ENCODE measurements around the gene KCNH3.

KCNH3 gene

GRCh38 chr12:49567611-49568441 is 29.0 kb downstream of the KCNH3 start, which contains the start of gene MCRS1 (continued):
- TF ChIP-seq PRDM2 (tag by site-specific recombination; IDR thresholded peaks at IDR 0.05; ENCODE audit: borderline replicate concordance) (no peak), ZSCAN4 (tag by site-specific recombination; IDR thresholded peaks at IDR 0.05) (peak; percentile 77), ZSCAN16 (tag by site-specific recombination; IDR thresholded peaks at IDR 0.05) (no peak), MYNN (tag by site-specific recombination; IDR thresholded peaks at IDR 0.05; ENCODE audit: borderline replicate concordance) (no peak), ZNF768 (tag by site-specific recombination; IDR thresholded peaks at IDR 0.05) (no peak), ZNF664 (tag by site-specific recombination; IDR thresholded peaks at IDR 0.05) (no peak), PRDM10 (tag by site-specific recombination; IDR thresholded peaks at IDR 0.05) (peak; percentile 87), ZNF449 (tag by site-specific recombination; IDR thresholded peaks at IDR 0.05) (no peak), SETDB1 (IDR thresholded peaks at IDR 0.05; ENCODE audit: insufficient read length, low read length) (no peak), ZNF777 (tag by site-specific recombination; IDR thresholded peaks at IDR 0.05; ENCODE audit: borderline replicate concordance) (no peak), ZFP37 (tag by site-specific recombination; IDR thresholded peaks at IDR 0.05) (no peak), ZNF555 (tag by site-specific recombination; conservative IDR thresholded peaks at IDR 0.05) (no peak), REST (tag by site-specific recombination; IDR thresholded peaks at IDR 0.05) (no peak), ZSCAN23 (tag by site-specific recombination; IDR thresholded peaks at IDR 0.05) (no peak), ZNF37A (tag by site-specific recombination; IDR thresholded peaks at IDR 0.05) (no peak), ZNF510 (tag by site-specific recombination; IDR thresholded peaks at IDR 0.05; ENCODE audit: insufficient replicate concordance) (no peak), ZNF391 (tag by site-specific recombination; IDR thresholded peaks at IDR 0.05; ENCODE audit: borderline replicate concordance, low read depth) (0 out of 2 replicates have a peak, but pooled peaks have one; percentile 12), KLF9 (tag by site-specific recombination; IDR thresholded peaks at IDR 0.05; ENCODE audit: low read depth) (peak; percentile 100), ZNF513 (tag by site-specific recombination; IDR thresholded peaks at IDR 0.05) (no peak), OVOL3 (tag by site-specific recombination; IDR thresholded peaks at IDR 0.05) (peak; percentile 88; the same call in 1 of the 2 replicates), ZNF169 (tag by site-specific recombination; IDR thresholded peaks at IDR 0.05) (no peak)

Measured in HEK293 (cell line).